Colonic mucosa (tissue), 4 donors: ENCODE measurements around the gene FBXO31. TPM values are rescaled to one million over a fixed set of nuclear protein-coding genes. Genes with fewer than 3 reads are reported as not detected.

Experiments used
- DNase-seq: peaks from one replicate; pipeline ENCODE4 v3.0.0-alpha.2; 2020
- H3K27ac ChIP-seq: fragments of 200-600 bp; one replicate; pipeline ENCODE4 v1.8.0; 2021
- H3K27me3 ChIP-seq: fragments of 200-600 bp; one replicate; pipeline ENCODE4 v1.8.0; 2021
- H3K36me3 ChIP-seq: fragments of 200-600 bp; one replicate; pipeline ENCODE4 v1.8.0; 2021
- H3K4me1 ChIP-seq: fragments of 200-600 bp; one replicate; pipeline ENCODE4 v1.8.0; 2021; ENCODE audit warnings: mild to moderate bottlenecking
- H3K4me3 ChIP-seq: fragments of 200-600 bp; one replicate; pipeline ENCODE4 v1.8.0; 2021
- H3K9ac ChIP-seq, 2 donors: one replicate each; pipeline ENCODE4 v1.7.0; 2013; ENCODE audit warnings: control low read depth in 2 of 2, low read depth in 2 of 2, low read length in 2 of 2
- H3K9me3 ChIP-seq: fragments of 200-600 bp; one replicate; pipeline ENCODE4 v1.8.0; 2021
- CTCF ChIP-seq: fragments of 200-600 bp; IDR thresholded peaks from one replicate; pipeline ENCODE4 v1.8.0; 2022; ENCODE audit warnings: antibody characterized with exemption, mild to moderate bottlenecking
- intact Hi-C: fragments of 100-400 bp; cut with DNase I; formaldehyde crosslinking; loops from one replicate; pipeline ENCODE4 v1.14.1; 2022
- total RNA-seq, 2 donors: library from RNA; stranded (reverse); fragmentation: NEBNext Ultra II Directional in 1 of 2; extraction: Animal tissue kit (Norgen Biotek cat#: 25700) in 1 of 2; gene quantifications; one replicate each; pipeline ENCODE4 v1.2.1, GENCODE V29; 2021
- donor health status: healthy.
- donor health status: DM: no; HTN: no; CAD: no.
- donor health status: DM: no; HTN: no; CAD: no.

FBXO31 gene
- total RNA-seq, 2 donors from 2014 or later = 35.1 to 52.3 TPM

- Histone ChIP-seq H3K9me3 (no peaks in the 10 kb centered on the region), H3K4me3 (no peak overlapping the region), H3K27ac (no peak overlapping the region), H3K27me3 (no peaks in the 10 kb centered on the region), H3K9ac (no peak overlapping the region), H3K4me1 (no peaks in the 10 kb centered on the region), H3K36me3 (peaks cover 8% of the 10 kb centered on the region)
- DNase-seq = no peak
- intact Hi-C loops = loop anchor here (5.0 kb wide), 1 partner anchor 137 kb away; no protein-coding TSS in a partner anchor
- no peak for TF ChIP-seq CTCF
These were observed 27.0 kb upstream of the FBXO31 start for GRCh38 chr16:87410530-87410929.

GRCh38 chr16:87409781-87410180 is 26.2 kb upstream of the FBXO31 start:
- DNase-seq = no peak
- intact Hi-C loops = loop anchor here (5.0 kb wide), 1 partner anchor 138 kb away; no protein-coding TSS in a partner anchor
- H3K36me3 ChIP-seq = peaks cover 13% of the 10 kb centered on the region
- H3K4me1 ChIP-seq = no peaks in the 10 kb centered on the region
- TF ChIP-seq CTCF = no peak
- H3K27ac ChIP-seq = no peak overlapping the region
- no peak overlapping the region for H3K4me3 ChIP-seq
- no peak overlapping the region for H3K9ac ChIP-seq
- H3K27me3 ChIP-seq = no peaks in the 10 kb centered on the region
- H3K9me3 ChIP-seq = no peaks in the 10 kb centered on the region

DNA sequence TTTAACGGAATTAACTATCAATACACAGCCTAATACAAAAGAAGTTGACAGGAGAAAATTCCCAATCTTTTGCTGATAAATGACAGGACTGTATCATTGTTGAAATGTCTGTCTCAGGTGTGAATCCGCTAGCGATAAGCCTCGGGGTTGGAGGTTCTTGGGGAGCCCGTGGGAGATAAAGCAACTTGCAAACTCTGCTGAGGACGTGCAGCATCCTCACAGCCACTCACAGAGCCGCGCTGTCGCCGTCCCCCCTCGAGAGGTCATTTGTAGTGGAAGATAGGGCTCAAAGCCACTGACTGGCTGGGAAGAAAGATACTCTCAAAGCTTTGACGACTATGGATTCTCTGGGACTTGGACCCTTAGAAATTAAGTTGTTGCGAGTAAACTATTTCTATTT is 25.6 kb upstream of the FBXO31 start:
- Histone ChIP-seq H3K27ac (no peak overlapping the region), H3K9me3 (no peaks in the 10 kb centered on the region), H3K36me3 (peaks cover 17% of the 10 kb centered on the region), H3K4me3 (no peak overlapping the region), H3K4me1 (no peaks in the 10 kb centered on the region), H3K9ac (no peak overlapping the region), H3K27me3 (no peaks in the 10 kb centered on the region)
- no peak for DNase-seq
- intact Hi-C loops = no loop called here
- no peak for TF ChIP-seq CTCF

- H3K9me3 ChIP-seq = no peaks in the 10 kb centered on the region
- no peak overlapping the region for H3K4me3 ChIP-seq
- H3K4me1 ChIP-seq = no peaks in the 10 kb centered on the region
- peaks cover 23% of the 10 kb centered on the region for H3K36me3 ChIP-seq
- no peak for DNase-seq
- intact Hi-C loops = no loop called here
- H3K27ac ChIP-seq = no peak overlapping the region
- no peaks in the 10 kb centered on the region for H3K27me3 ChIP-seq
- no peak overlapping the region for H3K9ac ChIP-seq
- TF ChIP-seq CTCF = no peak
These were observed 24.0 kb upstream of the FBXO31 start for GRCh38 chr16:87407511-87408112.

DNA sequence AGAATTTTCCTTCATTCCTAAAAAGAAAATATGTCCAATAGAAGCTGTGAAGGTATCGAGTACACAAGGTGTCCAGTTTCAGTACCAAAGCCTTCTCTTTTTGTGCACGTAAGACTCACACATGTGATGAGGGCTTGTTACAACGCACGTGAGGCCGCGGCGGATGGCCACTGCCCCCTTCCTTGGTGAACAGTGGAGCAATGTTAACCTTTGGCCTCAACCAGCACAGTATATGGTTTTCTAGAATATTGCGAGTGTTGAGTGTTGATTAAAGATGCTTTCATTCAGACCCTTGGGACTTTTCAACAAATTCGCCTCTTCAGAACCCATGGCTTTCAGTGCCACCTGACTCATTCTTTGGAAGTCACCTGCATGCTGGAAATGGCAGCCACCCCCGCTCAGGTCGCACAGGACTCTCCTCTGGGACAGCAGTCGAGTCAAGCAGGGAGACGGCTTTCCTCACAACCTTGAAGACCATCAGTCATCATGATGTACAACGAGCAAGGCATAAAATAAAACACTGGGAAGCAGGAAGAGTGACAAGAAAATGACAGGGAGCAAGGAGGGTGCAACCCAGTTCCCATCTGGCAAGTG is 23.0 kb upstream of the FBXO31 start:
- no peak for TF ChIP-seq CTCF
- H3K27me3 ChIP-seq = no peaks in the 10 kb centered on the region
- DNase-seq = no peak
- no peaks in the 10 kb centered on the region for H3K4me1 ChIP-seq
- intact Hi-C loops = no loop called here
- H3K36me3 ChIP-seq = peaks cover 23% of the 10 kb centered on the region
- no peak overlapping the region for H3K27ac ChIP-seq
- no peak overlapping the region for H3K4me3 ChIP-seq
- no peaks in the 10 kb centered on the region for H3K9me3 ChIP-seq
- no peak overlapping the region for H3K9ac ChIP-seq
